Keratinocyte (primary cell): ENCODE measurements around the gene KLHL14. TPM values are rescaled to one million over a fixed set of nuclear protein-coding genes. Genes with fewer than 3 reads are reported as not detected.
A peak's percentile ranks its signal among the peaks of the same experiment; 100 is the strongest.

ENCODE experiments used
- DNase-seq: peaks from one replicate; pipeline ENCODE4 v3.0.0-alpha.2; 2011; ENCODE audit warnings: low read depth, missing footprints, low spot score
- FAIRE-seq: peaks from 2 replicates; lab custom pipeline; 2011; peaks lifted over from hg19 to GRCh38; lab: Jason Lieb, UNC
- H2AFZ ChIP-seq: 2 replicates; pipeline ENCODE4 v1.6.0; 2012; ENCODE audit warnings: low read length, control low read depth, inconsistent platforms; ENCODE audit not compliant: control insufficient read depth
- H3K27ac ChIP-seq: 2 replicates; pipeline ENCODE4 v1.5.1; 2011; ENCODE audit warnings: low read length; ENCODE audit not compliant: control insufficient read depth, insufficient read depth
- H3K27me3 ChIP-seq: 3 replicates; pipeline ENCODE4 v1.6.0; 2011; ENCODE audit warnings: low read length; ENCODE audit not compliant: control insufficient read depth, insufficient read depth; ENCODE audit errors: extremely low read depth
- H3K36me3 ChIP-seq, 2 experiments: 2 replicates in 1 of 2; 3 replicates in 1 of 2; pipeline ENCODE4 v1.5.1; 2011; ENCODE audit warnings: low read length in 2 of 2, mild to moderate bottlenecking in 1 of 2; ENCODE audit not compliant: control insufficient read depth in 2 of 2, insufficient read depth in 2 of 2; ENCODE audit errors: extremely low read depth in 1 of 2
- H3K4me1 ChIP-seq: 3 replicates; pipeline ENCODE4 v1.5.1; 2011; ENCODE audit warnings: low read length; ENCODE audit not compliant: control insufficient read depth, insufficient read depth; ENCODE audit errors: extremely low read depth
- H3K4me2 ChIP-seq: 3 replicates; pipeline ENCODE4 v1.6.0; 2011; ENCODE audit warnings: low read depth, low read length; ENCODE audit not compliant: control insufficient read depth, insufficient read depth; ENCODE audit errors: extremely low read depth
- H3K4me3 ChIP-seq, 3 experiments: fragments of 200-600 bp in 1 of 3; sonication (generic) in 1 of 3; 2 replicates in 2 of 3; 3 replicates in 1 of 3; pipeline ENCODE4 v1.5.1; 2011 to 2016; ENCODE audit warnings: low read length in 3 of 3, mild to moderate bottlenecking in 3 of 3, control low read depth in 2 of 3, inconsistent platforms in 1 of 3, low read depth in 1 of 3, mixed read lengths in 1 of 3, mixed run types in 1 of 3, moderate library complexity in 1 of 3; ENCODE audit not compliant: control insufficient read depth in 2 of 3, insufficient read depth in 2 of 3; ENCODE audit errors: extremely low read depth in 1 of 3
- H3K79me2 ChIP-seq: 2 replicates; pipeline ENCODE4 v1.6.0; 2012; ENCODE audit warnings: low read length; ENCODE audit not compliant: control insufficient read depth, insufficient read depth
- H3K9ac ChIP-seq: 3 replicates; pipeline ENCODE4 v1.6.0; 2011; ENCODE audit warnings: low read length; ENCODE audit not compliant: control insufficient read depth, insufficient read depth; ENCODE audit errors: extremely low read depth
- H3K9me1 ChIP-seq: 3 replicates; pipeline ENCODE4 v1.6.0; 2011; ENCODE audit warnings: low read length; ENCODE audit not compliant: control insufficient read depth, insufficient read depth; ENCODE audit errors: extremely low read depth
- H3K9me3 ChIP-seq: 2 replicates; pipeline ENCODE4 v1.5.1; 2012; ENCODE audit warnings: low read depth, low read length; ENCODE audit not compliant: control insufficient read depth
- H4K20me1 ChIP-seq: 3 replicates; pipeline ENCODE4 v1.6.0; 2011; ENCODE audit warnings: low read length; ENCODE audit not compliant: control insufficient read depth, insufficient read depth; ENCODE audit errors: extremely low read depth
- EZH2 ChIP-seq: IDR thresholded peaks from one replicate; pipeline ENCODE4 v1.6.1; 2012; ENCODE audit warnings: inconsistent platforms, mild to moderate bottlenecking, low read length, moderate library complexity
- dilution Hi-C: fragments of 300-500 bp; cut with MboI; formaldehyde crosslinking; loops from one replicate; pipeline ENCODE4 v1.7.0; 2020; ENCODE audit warnings: low sequenced_read_pairs; ENCODE audit not compliant: extremely low pct_ligation_motif_present
- polyA plus RNA-seq, 5 experiments: library from polyadenylated mRNA; depleted of rRNA in 3 of 5; stranded (reverse) in 3 of 5; stranded (forward) in 1 of 5; unstranded in 1 of 5; fragments of >200 nt; gene quantifications; 1 replicate in 1 of 5; 2 replicates in 3 of 5; 3 replicates in 1 of 5; pipeline versions ENCODE4 v1.2.1 to v1.2.3, GENCODE V29; 2011 to 2012; ENCODE audit warnings: missing spikeins in 2 of 5, low read depth in 1 of 5, low replicate concordance in 1 of 5
- TF ChIP-seq, protein P1 (sequence below), 3 experiments: IDR thresholded peaks in 1 of 3; conservative IDR thresholded peaks in 1 of 3; optimal IDR thresholded peaks in 1 of 3; 2 replicates in 2 of 3; 3 replicates in 1 of 3; pipeline versions ENCODE3 to v1.5.1; 2011; ENCODE audit warnings: low read length in 3 of 3, mild to moderate bottlenecking in 3 of 3, moderate library complexity in 2 of 3, control low read depth in 1 of 3, inconsistent platforms in 1 of 3; ENCODE audit not compliant: insufficient read depth in 2 of 3; ENCODE audit errors: extremely low read depth in 1 of 3

Gene KLHL14
- polyA plus RNA-seq, 1 donor (not counting 4 experiments of a cell fraction or from before 2014, with no cell fraction given): not detected

DNA sequence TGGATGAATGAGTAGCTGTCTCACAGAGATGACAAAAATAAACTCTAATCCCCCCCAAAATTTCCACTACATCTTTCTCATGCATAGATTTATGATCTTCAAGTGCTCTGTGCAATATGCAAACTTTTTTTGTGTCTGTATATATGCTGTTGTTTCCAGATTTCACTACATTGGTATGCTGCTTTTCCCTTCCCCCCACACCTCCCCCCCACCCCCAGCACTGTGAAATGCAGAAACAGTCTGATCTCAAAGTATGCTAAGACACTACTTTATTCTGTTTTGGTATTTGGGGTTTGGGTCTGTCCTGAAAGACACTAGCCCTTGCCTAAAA lies 524 bp upstream of the KLHL14 start:
- dilution Hi-C loops: no loop called here
- H3K9ac ChIP-seq: no peak overlapping the region

DNA sequence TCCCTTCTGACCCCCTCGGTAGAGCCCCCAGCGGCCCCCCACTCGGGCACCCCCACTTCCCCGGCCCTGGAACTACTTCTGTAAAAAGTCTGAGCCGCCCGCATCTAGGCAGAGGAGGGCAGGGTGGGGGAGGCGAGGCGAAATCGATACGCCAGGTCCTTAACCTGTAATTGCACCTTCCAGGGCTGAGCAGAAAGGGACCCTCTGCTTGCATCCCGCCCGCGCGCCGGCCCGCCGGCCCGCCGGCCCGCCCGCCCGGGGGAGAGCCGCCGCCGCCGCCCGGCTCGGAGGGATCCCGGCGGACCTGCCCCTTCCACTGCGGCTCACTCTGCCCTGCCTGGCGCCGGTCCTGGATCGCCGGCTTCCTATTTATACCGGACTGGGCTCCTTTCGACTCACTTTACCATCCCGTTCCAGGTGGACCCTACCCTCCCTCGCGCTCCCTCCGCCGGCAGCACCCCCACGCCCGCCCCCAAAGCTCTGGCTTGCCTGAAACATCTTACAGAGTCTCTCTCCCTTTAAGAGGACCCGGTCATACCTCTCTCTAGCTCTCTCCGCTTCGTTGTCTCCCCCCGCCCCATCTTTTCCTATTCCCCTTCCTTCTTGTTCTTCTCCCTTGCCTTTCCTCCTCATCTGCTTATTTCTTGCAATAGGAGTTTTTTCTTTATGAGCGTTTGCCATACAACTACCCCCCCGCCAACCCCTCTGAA lies 797 bp downstream of the KLHL14 start:
- dilution Hi-C loops: no loop called here
- FAIRE-seq (no peak), DNase-seq (no peak)
- Histone ChIP-seq H4K20me1 (no peaks in the 10 kb centered on the region), H3K9me1 (no peaks in the 10 kb centered on the region), H3K4me1 (no peaks in the 10 kb centered on the region), H3K9ac (no peak overlapping the region), H3K27ac (no peak overlapping the region), H3K9me3 (no peaks in the 10 kb centered on the region), H3K36me3 (no peaks in the 10 kb centered on the region), H3K79me2 (no peaks in the 10 kb centered on the region), H3K4me2 (peak overlapping the region; percentile 10), H3K27me3 (peaks cover 63% of the 10 kb centered on the region), H3K4me3 (no peak overlapping the region), H2AFZ (no peak overlapping the region)
- TF ChIP-seq EZH2: peak; percentile 77
- TF ChIP-seq, protein P1, sequence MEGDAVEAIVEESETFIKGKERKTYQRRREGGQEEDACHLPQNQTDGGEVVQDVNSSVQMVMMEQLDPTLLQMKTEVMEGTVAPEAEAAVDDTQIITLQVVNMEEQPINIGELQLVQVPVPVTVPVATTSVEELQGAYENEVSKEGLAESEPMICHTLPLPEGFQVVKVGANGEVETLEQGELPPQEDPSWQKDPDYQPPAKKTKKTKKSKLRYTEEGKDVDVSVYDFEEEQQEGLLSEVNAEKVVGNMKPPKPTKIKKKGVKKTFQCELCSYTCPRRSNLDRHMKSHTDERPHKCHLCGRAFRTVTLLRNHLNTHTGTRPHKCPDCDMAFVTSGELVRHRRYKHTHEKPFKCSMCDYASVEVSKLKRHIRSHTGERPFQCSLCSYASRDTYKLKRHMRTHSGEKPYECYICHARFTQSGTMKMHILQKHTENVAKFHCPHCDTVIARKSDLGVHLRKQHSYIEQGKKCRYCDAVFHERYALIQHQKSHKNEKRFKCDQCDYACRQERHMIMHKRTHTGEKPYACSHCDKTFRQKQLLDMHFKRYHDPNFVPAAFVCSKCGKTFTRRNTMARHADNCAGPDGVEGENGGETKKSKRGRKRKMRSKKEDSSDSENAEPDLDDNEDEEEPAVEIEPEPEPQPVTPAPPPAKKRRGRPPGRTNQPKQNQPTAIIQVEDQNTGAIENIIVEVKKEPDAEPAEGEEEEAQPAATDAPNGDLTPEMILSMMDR (optimal IDR thresholded peaks at IDR 0.05 in 1 of 3, IDR thresholded peaks at IDR 0.05 in 1 of 3, conservative IDR thresholded peaks at IDR 0.05 in 1 of 3; ENCODE audit: extremely low read depth in 1 of 3, insufficient read depth in 2 of 3, low read length in 3 of 3): no peak

More for the DNA sequence above, 524 bp upstream of the KLHL14 start:
- no peak overlapping the region for H3K4me3 ChIP-seq
- H3K4me1 ChIP-seq: no peaks in the 10 kb centered on the region
- no peaks in the 10 kb centered on the region for H4K20me1 ChIP-seq
- no peaks in the 10 kb centered on the region for H3K9me3 ChIP-seq
- no peak overlapping the region for H2AFZ ChIP-seq
- no peak overlapping the region for H3K27ac ChIP-seq
- H3K27me3 ChIP-seq: peaks cover 58% of the 10 kb centered on the region
- no peaks in the 10 kb centered on the region for H3K9me1 ChIP-seq
- DNase-seq: no peak
- no peak for FAIRE-seq
- H3K4me2 ChIP-seq: no peak overlapping the region
- H3K79me2 ChIP-seq: no peaks in the 10 kb centered on the region
- TF ChIP-seq EZH2: no peak
- TF ChIP-seq, protein P1 (optimal IDR thresholded peaks at IDR 0.05 in 1 of 3, IDR thresholded peaks at IDR 0.05 in 1 of 3, conservative IDR thresholded peaks at IDR 0.05 in 1 of 3; ENCODE audit: extremely low read depth in 1 of 3, insufficient read depth in 2 of 3, low read length in 3 of 3): no peak
- no peaks in the 10 kb centered on the region for H3K36me3 ChIP-seq
